ENCODE measurements around the gene NRIP3. TPM values are rescaled to one million over a fixed set of nuclear protein-coding genes. Genes with fewer than 3 reads are reported as not detected.
"Not testable (repeated sequence)": the region's sequence is repeated elsewhere in the genome, so short reads cannot be mapped to it uniquely, and the experiment has no call there.

The NRIP3 gene
- total RNA-seq, 1 experiment from 2014 or later: 23.4 TPM

DNA sequence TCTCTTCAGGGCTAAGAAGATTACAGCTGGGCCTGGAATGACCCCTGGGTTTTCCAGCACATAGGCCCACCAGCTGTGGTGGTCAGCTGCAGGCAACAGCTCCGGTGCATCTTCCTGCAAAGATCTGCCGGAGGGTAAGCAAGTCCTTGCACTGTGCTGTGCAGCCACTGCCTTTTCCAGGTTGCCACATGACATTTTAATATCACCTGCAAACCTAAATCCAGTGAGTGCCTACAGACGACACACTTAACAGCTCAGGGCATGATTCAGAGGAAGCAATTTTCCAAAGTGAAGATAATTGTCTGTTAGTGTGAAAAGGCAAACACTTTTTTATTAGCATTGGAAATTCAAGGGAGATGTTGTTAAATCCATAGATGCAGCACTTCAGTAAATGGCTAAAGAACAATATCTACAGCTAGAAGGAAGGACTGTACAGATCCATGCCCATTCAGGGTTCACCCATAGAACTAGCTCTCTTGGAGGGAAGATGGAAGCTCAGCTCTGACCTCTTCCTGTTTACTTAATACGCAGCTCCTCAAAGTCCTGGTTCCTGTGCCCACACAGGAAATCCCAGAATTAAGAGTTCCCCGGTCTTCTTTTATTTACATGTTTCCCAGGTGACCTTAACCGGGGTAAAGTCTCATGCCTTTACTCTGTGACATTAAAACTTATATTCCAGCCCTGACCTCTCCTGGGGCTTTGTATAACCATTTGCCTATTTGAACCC, 13.3 kb upstream of the NRIP3 start:
- no peak for DNase-seq (ENCODE audit: low read depth)

DNA sequence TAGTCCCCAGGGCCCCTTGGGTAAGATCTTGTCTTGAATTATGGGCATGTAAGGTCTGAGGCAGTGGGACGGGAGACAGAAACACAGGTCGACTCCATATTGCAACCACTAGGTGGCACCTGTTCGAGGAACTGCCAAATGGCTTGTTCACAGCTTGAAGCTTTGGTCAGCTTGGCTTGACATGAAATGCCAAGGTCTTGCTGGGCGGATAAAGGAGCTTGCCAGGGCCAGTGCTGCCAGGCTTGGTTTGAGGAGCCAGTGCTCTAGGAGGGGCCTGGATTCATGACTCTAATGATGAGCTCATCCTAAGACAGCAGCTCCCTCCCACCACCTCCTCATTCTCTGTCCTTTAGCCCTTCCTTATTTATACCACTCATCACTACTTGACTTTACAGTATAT, 11.9 kb upstream of the NRIP3 start:
- peak; percentile 83 for DNase-seq (ENCODE audit: low read depth)

DNA sequence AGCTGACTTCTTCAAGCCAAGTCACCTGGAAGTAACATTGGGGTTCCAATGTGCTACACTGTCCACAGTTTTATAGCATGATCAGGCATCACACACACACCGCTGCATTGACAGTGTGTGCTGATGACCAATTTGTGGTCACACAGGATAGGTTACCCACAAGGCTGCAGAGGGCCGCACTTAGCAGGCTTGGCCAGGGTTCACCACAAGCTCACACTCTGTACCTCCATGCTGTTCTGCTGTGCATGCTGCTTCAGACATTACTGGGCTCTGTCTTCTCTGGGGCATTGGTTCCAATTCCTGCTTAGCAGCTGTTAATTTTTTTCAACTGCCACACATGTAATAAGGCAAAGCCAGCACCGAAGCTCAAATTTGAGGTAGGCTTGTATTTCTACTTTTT, 11.0 kb upstream of the NRIP3 start:
- DNase-seq (ENCODE audit: low read depth): peak; percentile 73

DNA sequence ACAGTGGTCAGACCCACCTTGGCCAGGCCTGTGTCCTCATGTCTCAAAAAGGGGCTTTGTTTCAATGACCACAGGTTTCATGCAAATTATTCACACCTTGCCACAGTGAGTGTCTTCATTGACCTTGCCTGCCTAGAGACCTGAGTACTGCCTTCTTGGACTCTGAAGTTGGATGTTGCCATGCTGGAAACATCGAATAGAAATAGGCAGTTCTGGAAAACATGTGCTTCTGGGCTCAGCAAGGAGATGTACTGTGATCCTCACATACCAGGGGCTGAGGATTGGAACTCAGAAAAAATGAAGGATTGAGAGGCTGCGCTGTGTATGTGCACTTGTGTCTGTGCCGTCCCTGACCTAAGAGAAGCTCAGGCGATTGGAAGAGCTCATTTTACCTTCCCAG, 9.6 kb upstream of the NRIP3 start:
- DNase-seq (ENCODE audit: low read depth): no peak

DNA sequence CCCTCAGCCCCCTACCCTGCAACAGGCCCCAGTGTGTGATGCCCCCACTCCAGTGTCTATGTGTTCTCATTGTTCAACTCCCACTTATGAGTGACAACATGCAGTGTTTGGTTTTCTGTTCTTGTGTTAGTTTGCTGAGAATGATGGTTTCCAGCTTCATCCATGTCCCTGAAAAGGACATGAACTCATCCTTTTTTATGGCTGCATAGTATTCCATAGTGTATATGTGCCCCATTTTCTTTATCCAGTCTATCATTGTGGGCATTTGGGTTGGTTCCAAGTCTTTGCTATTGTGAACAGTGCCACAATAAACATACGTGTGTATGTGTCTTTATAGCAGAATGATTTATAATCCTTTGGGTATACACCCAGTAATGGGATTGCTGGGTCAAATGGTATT, 5.7 kb upstream of the NRIP3 start:
- DNase-seq (ENCODE audit: low read depth): not testable (repeated sequence)

DNA sequence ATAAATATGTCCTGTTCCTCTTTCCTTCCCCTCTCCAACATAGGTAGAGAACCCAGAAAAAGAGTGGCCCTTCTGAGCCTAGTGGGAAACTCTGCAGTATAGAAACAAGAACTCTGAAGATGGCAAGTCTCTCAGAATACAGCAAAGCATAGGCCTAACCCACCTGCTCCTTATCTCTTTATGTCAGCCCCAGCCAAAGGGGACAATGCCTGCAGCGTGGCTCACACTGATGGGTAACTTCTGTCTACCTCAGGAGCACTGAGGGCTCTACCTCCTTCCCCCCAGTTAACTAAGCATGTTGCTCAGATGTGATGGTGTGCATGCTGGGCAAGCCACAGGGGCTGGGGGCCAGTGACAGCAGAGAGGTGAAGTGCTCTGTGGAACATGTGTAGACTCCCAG, 4.9 kb upstream of the NRIP3 start:
- DNase-seq (ENCODE audit: low read depth): no peak

DNA sequence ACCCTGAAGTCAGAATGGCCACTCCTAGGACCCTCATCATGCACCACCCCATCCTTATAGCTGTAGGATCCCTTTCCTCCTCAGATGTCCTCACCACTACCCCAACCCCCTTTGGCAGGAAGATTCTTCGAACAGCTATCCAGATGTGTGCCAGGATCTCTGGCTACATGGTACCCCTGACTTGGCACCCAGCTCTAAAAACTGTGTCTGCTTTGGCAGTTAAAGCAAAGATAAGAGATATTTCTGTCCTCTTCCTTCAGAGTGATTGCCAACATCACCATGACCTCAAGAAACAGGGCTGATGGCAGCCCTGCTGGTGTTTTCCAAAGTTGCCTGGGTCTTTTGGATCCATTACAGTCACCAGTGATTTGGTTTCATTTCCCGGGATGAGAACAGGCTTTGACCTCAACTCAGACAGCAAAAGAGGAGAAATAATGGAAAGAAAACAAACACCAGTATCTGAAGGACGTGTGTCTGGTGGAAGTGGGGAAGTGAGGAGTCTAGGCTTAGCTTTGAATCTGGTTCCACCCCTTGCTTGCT, 4.3 kb upstream of the NRIP3 start:
- no peak for DNase-seq (ENCODE audit: low read depth)

DNA sequence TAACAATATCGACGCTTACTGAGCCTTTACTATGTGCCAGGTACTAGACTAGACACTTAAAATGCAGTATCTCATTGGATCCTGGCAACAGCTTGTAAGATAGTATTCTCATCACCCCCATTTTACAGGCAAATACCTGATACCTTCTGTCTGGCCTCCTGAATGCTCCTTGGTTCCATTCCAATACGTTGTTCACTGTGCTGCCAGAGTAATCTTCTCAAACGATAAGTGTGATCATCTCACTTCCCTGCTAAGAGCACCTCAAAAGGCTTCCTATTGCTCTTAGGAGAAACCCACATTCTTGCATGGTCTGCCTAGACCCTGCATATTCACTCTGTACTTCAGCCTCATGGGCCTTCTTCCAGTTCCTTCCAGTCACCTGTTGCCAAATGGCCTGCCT, 1.3 kb upstream of the NRIP3 start:
- no peak for DNase-seq (ENCODE audit: low read depth)

DNA sequence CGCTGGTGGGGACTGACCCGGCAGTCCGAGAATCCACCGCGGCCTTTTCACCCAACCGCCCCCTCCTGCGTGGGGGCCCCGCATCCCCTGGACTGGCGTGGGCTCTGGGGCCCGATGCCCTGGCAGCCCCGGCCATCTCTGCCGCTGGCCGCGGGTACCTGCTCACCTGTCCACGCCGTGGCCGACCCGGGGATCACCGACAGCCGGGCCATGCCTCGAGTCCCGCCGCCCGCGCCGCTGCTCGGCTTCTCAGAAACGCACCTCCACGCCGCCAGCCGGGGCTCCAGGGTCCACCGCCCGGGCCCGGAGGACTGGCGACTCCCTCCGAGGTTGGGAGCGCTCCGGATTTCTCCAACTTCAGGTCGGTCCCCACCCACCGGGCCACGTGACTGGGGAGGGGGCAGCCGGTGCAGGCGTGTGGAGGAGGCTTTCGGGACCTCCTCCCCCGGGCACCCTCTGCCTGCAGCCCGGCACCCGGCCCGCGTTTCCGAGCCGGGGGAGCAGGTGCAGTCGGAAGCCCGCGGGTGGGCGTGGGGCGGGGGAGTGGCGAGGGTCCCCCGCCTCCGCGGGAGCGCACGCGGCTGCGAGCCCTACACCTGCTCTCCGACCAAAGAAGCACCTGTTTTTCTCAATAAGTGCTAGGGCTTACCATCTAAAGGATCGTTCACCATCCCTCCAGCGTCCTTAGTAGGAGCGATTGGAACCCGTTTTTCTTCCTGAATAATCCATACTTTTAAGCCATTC, 554 bp upstream of the NRIP3 start:
- no peak for DNase-seq (ENCODE audit: low read depth)

DNA sequence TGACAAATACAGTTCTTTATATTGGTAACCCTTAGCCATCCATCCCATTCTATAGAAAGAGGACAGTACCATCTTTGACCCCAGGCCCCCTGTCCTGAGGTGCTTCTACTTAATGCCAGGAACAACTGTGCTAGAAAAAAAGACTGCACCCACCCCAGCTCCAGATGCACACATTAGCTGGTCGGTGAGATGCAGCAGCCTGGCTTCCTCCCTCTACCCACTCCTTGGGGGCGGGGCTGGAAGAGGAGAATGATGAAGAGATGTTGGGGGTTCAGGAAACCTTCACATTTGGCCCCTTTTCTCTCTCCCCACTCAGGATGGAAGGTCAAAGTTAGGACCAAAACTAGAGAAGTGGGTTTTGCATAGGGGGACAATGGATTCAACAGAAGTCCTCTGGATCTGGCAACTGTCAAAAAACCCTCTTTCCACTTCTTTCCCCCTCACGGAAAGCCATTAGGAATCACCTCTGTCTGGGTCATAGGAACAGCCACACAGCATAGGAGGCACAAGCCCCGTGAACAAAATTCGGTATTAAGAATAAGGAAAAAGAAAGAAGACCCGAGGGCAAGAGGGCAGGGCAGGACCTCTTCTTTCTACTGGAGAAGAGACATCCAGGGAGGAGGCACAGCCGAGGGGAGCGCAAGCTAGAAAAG, 755 bp downstream of the NRIP3 start:
- DNase-seq (ENCODE audit: low read depth): no peak

DNA sequence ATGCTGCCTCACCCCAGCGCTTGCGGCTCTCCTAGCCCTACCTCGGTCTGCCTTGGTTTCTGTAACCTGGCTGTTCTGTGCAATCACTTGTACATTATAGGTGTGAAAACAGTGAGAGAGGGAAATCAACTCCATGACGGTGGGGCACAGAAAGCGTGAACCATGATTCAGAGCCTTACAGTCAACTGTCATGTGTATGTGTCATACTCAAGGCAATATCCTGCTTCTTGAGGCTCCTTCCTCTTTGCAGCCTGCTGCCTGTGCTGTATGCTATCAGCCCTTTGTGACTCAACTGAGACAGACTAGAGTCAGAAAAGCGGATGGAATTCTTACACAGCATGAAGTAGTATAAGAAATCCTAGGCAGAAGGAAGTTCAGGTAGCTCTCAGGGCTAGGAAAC, 2.1 kb downstream of the NRIP3 start:
- DNase-seq (ENCODE audit: low read depth): peak; percentile 83

DNA sequence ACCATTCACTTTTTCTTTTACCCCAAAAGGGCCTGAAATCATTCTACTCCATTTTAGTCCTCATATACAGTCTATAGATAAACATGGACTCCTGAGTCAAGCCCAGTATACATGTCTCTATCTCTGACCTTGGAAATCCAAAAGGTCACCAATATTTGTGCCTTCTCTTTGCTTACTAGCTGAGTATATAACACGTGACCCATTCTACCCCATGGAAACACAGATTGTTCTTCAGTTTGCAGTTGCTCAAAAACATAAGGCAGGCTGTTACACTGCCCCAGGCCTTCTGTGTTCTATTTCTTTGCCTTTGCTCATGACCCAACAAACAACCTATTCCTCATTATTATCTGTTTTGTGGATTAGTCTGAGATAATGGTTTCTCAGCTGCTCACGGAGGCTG, 5.8 kb downstream of the NRIP3 start:
- DNase-seq (ENCODE audit: low read depth): no peak

DNA sequence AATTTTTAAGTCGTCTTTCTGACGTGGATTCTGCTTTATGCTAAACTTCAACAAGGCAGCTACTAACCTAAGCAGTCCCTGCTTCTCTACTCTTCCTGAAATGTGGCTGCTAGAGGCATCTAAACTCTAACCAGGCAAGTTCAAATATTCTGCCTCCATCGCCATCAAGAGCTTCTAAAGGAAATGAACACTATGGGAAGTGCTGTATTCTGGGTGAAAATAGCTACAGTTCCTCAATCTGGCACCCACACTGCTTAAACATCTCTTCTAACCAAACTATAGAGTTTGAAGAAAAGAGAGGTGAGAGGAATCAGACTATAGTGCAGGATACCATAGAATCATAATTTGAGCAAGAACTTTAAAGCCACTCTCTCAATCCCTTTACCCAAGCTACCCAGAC, 6.3 kb downstream of the NRIP3 start:
- no peak for DNase-seq (ENCODE audit: low read depth)

DNA sequence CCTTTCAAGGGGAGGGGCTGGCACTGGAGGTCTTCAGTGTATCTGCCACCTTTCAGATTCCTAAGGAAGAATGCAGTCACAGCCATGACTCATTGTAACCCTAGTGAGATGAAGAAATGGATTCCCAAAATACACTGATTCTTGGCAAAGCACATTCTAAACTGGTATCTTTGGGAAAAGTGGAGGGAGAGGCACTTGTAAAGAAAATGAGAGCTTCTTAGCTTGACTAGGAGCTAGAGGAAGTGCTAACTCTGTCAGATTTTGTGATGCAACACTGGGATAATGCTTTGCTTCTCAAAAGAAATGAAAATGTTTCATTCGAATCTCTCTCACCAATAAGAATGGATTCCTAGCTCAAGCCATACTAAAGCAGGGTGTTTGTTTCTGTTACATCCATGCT, 14.3 kb downstream of the NRIP3 start:
- DNase-seq (ENCODE audit: low read depth): peak; percentile 59

DNA sequence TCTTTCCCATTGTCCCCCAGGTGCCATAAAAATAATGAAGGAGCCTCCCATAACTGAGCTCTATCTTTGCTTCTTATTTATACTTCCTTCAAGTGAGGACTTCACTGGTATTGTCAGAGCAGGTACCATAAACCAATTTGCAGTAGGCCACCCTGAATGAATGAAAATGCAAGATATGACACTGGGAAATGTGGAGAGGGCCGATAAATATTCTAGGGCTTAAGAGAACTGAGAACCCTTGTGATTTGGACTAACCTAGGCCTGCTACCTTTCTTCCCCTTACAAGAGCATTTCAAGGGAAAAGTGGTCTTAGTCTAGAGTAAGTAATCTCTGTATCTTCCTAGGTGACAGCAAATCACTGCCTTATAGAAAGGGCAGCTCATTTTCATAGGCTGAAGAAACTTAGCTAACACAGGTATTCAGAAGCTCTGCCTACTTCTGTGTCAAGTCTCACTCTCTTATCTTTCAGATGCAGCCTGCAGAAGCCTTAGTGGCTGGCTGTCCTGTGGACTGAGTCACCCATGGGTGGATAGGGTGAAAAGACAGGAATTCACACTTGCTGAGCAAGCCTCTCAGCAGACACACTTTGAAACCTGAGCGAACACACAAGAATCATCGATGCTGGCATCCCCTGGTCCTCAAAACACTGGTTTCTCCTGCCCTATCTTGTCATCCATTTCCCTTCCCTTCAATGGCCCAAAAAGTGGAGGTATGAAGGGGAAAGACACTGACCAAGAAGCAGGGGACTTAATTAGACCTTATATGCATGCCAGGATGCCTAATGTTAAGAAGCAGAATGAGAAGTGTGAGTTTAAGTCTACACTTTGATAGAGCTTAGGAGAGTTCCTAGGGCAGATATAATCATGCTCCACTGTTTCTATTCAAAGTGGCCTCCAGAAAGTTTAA, 15.2 kb downstream of the NRIP3 start:
- peak; percentile 56 for DNase-seq (ENCODE audit: low read depth)

DNA sequence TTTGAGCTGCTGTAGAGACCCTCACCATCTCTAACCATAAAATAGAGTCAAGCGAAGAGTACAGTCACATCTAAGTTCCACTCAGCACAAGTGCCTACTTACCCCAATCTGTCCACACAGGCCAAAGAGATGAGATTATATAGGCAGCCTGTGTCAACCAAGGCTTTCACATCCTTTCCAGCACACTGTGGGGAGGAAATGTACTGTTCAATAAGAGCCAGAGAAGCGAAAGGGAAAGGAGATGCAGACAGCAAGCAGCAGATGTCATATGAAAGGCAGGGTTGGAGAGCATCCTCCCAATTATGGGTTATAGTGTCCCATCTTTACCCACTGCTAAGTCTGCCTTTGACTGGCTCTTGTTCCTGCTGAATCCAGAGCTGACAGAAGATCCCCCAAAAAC, 16.4 kb downstream of the NRIP3 start:
- no peak for DNase-seq (ENCODE audit: low read depth)

DNA sequence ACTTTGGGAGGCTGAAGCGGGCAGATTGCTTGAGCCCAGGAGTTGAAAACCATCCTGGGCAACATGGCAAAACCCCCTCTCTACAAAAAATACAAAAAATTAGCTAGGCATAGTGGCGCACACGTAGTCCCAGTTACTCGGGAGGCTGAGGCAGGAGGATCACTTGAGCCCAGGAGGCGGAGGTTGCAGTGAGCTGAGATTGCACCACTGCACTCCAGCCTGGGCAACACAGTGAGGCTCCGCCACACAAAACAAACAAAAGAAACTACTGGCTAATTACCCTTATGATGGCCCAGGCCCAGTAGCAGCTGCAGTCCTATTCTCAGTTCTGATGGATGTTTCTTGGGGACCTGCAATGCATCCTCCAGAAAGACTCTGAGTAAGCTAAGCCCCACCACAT, 17.0 kb downstream of the NRIP3 start:
- DNase-seq (ENCODE audit: low read depth): not testable (repeated sequence)

DNA sequence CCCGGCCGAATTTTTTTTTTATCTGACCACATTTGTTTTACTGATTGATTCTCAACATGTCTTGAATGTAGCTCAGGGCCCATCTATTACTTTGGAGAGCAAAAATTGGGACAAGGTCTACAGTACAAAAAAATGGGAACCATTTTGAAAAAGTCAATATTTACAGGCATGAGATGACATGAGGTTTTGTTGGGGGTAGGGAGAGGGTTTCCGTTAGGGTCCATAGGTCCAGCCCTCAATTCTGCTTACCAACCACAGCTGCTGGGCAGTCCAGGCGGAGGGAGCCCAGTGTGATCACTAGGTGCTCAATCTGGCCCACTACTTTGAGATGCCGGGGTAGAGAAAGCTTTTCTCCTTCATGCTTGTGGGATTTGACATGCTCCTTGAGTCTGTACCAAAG, 18.3 kb downstream of the NRIP3 start:
- no peak for DNase-seq (ENCODE audit: low read depth)

DNA sequence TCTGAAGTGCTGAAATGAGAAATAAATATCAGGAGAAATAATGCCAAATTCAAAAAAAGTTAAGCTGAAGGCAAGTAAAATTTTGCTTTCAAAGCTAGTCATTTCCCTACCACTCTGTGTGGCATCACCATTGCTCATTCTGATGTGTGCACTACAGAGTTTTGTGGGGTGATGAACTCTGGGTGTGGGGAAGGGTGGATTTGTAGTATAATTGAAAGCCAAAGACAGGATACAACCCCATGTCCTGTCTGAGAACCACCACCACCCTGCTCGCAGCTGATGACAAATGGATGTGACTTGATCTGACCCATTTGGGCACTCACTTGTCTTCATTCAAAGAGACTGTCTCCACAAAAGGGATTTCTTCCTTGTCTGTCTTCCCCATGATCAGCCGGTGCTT, 20.2 kb downstream of the NRIP3 start:
- no peak for DNase-seq (ENCODE audit: low read depth)

DNA sequence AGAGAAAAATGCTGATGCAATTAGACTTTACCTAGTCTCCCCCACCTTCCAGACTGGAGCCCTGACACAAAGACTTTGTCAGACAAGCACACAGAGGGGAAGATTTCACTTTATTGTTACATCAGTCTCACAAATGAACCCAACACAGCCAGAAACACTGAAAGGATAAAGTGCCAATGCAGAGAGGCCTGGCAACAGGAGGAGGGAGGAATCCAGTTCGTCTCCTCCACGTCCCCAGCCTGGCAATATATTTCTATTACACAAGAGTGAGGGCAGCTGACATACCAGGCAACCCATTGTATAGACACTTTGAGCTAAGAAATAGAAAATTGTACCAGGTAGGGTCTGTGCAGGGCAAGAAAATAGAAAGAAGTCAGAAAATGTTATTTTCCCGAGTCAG, 23.3 kb downstream of the NRIP3 start:
- DNase-seq (ENCODE audit: low read depth): no peak

DNA sequence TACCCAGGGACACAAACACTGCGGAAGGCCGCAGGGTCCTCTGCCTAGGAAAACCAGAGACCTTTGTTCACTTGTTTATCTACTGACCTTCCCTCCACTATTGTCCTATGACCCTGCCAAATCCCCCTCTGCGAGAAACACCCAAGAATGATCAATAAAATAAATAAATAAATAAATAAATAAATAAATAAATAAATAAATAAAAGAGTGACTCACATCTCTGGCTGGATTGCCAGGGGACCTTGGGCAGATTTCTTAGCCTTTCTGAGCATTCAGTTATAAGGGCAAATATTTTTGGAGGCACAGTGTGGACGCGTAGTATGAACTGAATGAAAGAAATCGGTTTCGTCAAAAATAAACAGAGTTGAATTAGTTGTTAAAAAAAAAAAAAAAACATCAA, 24.4 kb downstream of the NRIP3 start:
- DNase-seq (ENCODE audit: low read depth): not testable (repeated sequence)

DNA sequence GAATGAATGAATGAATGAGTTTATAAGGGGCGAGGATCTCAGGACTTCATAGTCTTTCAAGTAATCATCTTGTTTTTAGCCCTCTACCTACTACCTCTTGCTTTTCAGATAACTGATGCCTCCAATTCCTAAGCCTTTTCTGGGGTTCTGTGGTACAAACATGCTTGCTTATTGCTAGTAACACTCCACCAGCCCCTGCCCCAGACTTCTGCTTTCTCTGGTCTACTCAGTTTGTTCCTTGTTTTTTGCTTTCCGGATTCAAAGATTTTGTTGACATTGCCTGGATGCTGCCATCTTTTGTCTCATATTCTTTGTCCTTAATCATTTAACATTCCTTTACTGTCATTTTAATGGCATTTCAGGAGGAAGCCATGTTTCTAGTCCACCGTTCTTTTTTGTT, 30.7 kb downstream of the NRIP3 start:
- no peak for DNase-seq (ENCODE audit: low read depth)

All from LHCN-M2 (cell line).